ENCODE results near the gene FHDC1. TPM values are rescaled to one million over a fixed set of nuclear protein-coding genes. Genes with fewer than 3 reads are reported as not detected.

Gene FHDC1
- total RNA-seq, 4 donors from 2014 or later = 0.34 to 0.57 (median 0.46) TPM

DNA sequence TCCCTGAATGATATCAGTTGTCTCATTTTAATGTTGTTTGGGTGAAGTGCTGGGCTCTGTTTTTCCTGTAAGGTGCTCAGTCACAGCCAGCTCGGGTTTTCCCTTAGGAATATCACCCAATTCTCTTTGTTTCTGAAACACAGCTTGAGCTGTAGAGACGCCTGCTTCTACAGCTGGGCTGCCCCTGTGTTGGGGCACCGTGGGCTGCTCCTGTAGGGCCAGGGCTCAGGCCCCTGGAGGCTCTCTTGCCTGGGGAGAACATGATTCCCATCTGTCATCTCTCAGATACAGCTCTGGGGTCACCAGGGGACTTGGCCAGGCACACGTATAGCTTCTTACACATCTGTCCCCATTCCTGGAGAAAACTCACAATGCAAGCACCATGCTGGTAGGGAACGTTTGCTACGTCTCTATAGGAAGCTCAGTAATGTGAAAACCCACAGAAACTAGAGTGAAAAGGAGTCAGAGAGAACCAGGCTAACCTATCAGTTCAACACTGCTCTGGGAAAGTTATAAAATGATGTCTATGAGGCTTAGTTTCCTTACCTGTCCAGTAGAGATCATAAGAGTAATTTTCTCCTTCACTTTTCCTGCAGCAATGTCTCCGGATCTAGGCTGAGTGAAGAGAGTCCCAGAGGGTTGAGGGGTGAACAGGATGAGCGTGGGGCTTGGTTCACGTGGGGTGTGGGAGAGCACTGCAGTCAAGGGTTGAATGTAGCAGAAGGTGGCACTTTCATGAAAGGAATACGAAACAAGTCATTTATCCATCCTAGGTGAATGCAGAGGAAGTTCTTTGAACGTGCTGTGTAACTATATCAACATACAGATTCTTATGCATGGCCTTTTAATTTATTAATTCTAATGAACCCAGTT, 14.5 kb downstream of the FHDC1 start:
- TF ChIP-seq, protein P1, sequence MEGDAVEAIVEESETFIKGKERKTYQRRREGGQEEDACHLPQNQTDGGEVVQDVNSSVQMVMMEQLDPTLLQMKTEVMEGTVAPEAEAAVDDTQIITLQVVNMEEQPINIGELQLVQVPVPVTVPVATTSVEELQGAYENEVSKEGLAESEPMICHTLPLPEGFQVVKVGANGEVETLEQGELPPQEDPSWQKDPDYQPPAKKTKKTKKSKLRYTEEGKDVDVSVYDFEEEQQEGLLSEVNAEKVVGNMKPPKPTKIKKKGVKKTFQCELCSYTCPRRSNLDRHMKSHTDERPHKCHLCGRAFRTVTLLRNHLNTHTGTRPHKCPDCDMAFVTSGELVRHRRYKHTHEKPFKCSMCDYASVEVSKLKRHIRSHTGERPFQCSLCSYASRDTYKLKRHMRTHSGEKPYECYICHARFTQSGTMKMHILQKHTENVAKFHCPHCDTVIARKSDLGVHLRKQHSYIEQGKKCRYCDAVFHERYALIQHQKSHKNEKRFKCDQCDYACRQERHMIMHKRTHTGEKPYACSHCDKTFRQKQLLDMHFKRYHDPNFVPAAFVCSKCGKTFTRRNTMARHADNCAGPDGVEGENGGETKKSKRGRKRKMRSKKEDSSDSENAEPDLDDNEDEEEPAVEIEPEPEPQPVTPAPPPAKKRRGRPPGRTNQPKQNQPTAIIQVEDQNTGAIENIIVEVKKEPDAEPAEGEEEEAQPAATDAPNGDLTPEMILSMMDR (IDR thresholded peaks at IDR 0.05; ENCODE audit: low read depth) = no peak

- TF ChIP-seq, protein P1 (IDR thresholded peaks at IDR 0.05; ENCODE audit: low read depth) = no peak
Observed at GRCh38 chr4:152951348-152951747, 15.2 kb downstream of the FHDC1 start.

DNA sequence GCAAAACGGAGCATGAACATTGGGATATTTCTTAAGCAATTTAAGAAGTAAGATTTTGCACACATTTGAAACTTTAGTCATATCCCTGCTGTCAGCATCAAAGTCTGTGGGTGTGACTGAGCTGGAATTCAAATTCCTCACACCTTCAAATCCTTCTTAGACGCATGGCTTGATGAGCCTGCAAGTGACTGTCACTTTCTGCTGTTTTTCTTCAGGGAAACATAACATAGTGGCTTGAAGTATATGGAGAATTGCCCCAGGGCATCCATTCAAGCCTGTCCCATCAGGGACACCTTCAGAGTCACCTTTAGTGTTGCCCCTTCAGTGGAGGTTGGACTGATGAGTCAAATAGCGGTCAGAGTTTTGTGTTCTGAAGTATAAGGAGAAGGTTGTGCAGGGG, 17.4 kb downstream of the FHDC1 start:
- TF ChIP-seq, protein P1 (IDR thresholded peaks at IDR 0.05; ENCODE audit: low read depth) = no peak

GRCh38 chr4:152954741-152955140, 18.6 kb downstream of the FHDC1 start:
- TF ChIP-seq, protein P1 (IDR thresholded peaks at IDR 0.05; ENCODE audit: low read depth) = no peak

DNA sequence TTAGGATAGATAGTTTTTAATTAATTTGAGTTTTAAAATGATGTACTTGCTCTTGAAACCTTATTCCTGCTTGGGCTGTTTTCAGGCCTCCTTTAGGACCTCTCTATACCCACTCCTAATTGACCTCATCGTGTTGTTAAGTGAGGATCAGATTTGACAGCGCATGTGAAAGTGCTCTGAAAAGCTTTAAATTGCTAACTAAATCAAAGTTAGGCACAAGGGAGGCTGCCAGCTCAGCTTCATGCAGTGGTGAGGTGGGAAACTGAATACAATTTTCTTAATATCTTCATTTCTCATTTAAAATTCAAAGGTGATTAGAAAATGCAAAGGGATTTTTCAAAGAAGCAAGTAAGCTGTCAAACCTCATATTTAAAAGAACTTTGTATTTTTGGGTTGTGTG, 20.0 kb downstream of the FHDC1 start:
- TF ChIP-seq, protein P1 (IDR thresholded peaks at IDR 0.05; ENCODE audit: low read depth) = no peak

- TF ChIP-seq, protein P1 (IDR thresholded peaks at IDR 0.05; ENCODE audit: low read depth) = no peak
Observed at GRCh38 chr4:152956650-152957436, 20.7 kb downstream of the FHDC1 start.

Measured in subcutaneous adipose tissue (tissue), 4 donors.